Epidermal melanocyte (primary cell): Measurements from ENCODE around the gene TMEM120B.
A peak's percentile ranks its signal among the peaks of the same experiment; 100 is the strongest.

Source experiments
- DNase-seq: peaks from one replicate; pipeline ENCODE4 v3.0.0; 2011; ENCODE audit warnings: low spot score; ENCODE audit not compliant: insufficient read length

The TMEM120B gene

GRCh38 chr12:121791671-121792551 is 79.4 kb downstream of the TMEM120B start:
- no peak for DNase-seq

- DNase-seq: no peak
Observed at GRCh38 chr12:121792607-121793439, 80.3 kb downstream of the TMEM120B start.

- DNase-seq: no peak
Observed at GRCh38 chr12:121793440-121793837, 80.9 kb downstream of the TMEM120B start, which contains the start of gene RHOF. Gene RHOF, minus strand, starts transcription at chr12:121793688. Its CDS starts 55 bp downstream, at chr12:121793633.

- DNase-seq: peak; percentile 87
Observed at GRCh38 chr12:121793838-121794533, 81.4 kb downstream of the TMEM120B start.

GRCh38 chr12:121794534-121795033 is 82.0 kb downstream of the TMEM120B start:
- no peak for DNase-seq

GRCh38 chr12:121795034-121795968 is 82.7 kb downstream of the TMEM120B start:
- peak; percentile 88 for DNase-seq

GRCh38 chr12:121796855-121797751 is 84.6 kb downstream of the TMEM120B start:
- DNase-seq: peak; percentile 91

GRCh38 chr12:121797937-121798786 is 85.6 kb downstream of the TMEM120B start:
- peak; percentile 66 for DNase-seq

GRCh38 chr12:121798787-121799155 is 86.2 kb downstream of the TMEM120B start:
- DNase-seq: no peak

- DNase-seq: peak; percentile 77
Observed at GRCh38 chr12:121799156-121799841, 86.7 kb downstream of the TMEM120B start.

GRCh38 chr12:121799842-121800693 is 87.5 kb downstream of the TMEM120B start:
- peak; percentile 88 for DNase-seq

GRCh38 chr12:121800694-121801594 is 88.4 kb downstream of the TMEM120B start:
- peak; percentile 63 for DNase-seq

- DNase-seq: no peak
Observed at GRCh38 chr12:121801595-121802484, 89.3 kb downstream of the TMEM120B start.

GRCh38 chr12:121802485-121802842 is 89.9 kb downstream of the TMEM120B start:
- DNase-seq: no peak
